HUDEP-2 (cell line): ENCODE measurements around the gene UBAP2L.

Experiments used
- DNase-seq, 76 experiments: peaks; one replicate each; lab custom pipeline; 2025; ENCODE audit not compliant: unreplicated experiment in 76 of 76; lab: John Stamatoyannopoulos, UW

UBAP2L gene

GRCh38 chr1:154220071-154220969, at the start of gene UBAP2L:
Gene UBAP2L, plus strand, starts transcription at chr1:154220955. Its CDS starts 4,169 bp downstream, at chr1:154225124.
- peak in 75 of 76 experiments; percentile 82 to 99 (median 98) for DNase-seq

DNA sequence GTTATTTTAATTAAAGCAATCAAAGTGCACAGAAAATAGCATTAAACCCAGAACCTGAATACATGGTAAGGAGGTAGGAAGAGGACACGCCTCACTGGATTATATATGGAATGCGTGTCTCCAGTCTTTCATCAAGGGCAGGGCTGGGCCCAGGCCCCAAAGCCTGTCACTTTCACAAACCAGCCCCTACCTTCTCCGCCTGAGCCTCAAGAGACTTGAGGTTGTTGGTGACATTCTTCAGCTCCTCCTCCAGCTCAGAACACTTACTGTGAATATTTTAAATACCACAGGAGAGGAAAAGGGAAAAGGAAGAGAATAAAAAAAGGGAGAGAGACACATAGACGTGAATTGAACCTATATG, 49.6 kb upstream of the UBAP2L start:
- DNase-seq: no peak

DNA sequence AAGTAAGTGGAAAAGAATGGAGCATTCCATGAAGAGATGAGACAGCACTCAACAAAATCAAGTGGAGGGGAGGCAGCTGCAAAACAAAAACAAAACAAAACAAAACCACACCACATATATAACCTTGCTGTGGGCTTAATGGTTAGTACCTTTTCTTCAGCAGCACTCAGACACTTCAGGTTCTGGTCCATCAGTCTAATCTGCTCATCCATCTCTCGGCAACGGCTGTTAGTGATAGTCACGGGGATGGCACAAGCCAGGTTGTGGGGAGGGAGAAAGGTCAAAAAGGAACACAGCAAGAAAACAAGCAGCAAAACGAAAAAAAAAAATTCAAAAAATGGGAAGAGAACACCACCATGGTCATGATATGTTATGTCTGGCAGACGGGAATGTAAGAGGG, 48.9 kb upstream of the UBAP2L start:
- DNase-seq: no peak

- no peak for DNase-seq
These were observed 46.1 kb upstream of the UBAP2L start for GRCh38 chr1:154174654-154175053.

GRCh38 chr1:154176337-154176736, 44.4 kb upstream of the UBAP2L start:
- DNase-seq: peak in 12 of 76 experiments; percentile 7 to 46 (median 25)

GRCh38 chr1:154178013-154178412, 42.7 kb upstream of the UBAP2L start:
- DNase-seq: peak in 42 of 76 experiments; percentile 6 to 63 (median 32)

- DNase-seq: peak in 20 of 76 experiments; percentile 3 to 36 (median 16)
These were observed 41.6 kb upstream of the UBAP2L start for GRCh38 chr1:154178911-154179811.

- no peak for DNase-seq
These were observed 40.6 kb upstream of the UBAP2L start for GRCh38 chr1:154179946-154180687.

- peak in 10 of 76 experiments; percentile 26 to 72 (median 56) for DNase-seq
These were observed 38.8 kb upstream of the UBAP2L start for GRCh38 chr1:154181944-154182343.

GRCh38 chr1:154182344-154183045, 38.3 kb upstream of the UBAP2L start:
- DNase-seq: peak in 68 of 76 experiments; percentile 19 to 80 (median 60)

DNA sequence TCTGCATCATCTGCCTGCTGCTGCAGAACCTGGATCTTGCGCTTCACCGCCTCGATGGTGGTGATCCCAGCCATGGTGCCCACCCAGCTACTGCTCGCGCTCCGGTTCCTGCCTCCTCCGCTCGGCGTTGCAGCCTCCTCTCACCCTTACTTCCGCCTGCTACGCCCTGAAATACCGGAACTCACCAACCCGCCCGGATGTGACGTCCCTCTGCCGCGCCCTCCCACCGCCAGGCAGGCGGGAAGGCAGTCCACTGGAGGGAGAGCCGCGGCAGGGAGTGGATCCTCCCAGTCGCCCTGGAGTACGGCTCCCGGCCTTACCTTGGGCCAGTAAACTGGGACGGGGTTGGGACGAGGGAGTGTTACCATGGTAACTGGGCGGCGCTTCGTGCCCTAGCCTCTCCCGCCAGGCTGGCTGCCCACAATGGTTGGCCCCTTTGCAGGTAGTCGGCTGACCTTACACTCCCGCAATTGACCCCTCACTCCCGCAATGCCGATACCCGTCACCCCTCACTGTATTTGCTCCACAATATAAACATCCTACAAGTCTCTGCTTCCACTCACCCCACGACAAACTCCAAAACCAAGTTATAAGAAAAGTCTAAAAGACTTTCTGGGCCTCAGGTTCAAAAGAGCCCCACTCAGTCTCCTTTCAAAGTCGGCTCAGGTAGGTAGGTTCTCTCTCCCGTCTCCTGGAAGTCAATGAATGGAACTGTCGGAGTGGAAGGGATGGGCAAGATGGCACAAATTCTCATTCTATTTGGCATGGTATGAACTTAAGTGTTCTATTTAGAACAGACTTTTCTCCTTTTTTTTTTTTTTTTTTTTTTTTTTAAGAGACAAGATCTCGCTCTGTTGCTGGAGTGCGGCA, 37.5 kb upstream of the UBAP2L start:
- peak in 75 of 76 experiments; percentile 52 to 96 (median 89) for DNase-seq

DNA sequence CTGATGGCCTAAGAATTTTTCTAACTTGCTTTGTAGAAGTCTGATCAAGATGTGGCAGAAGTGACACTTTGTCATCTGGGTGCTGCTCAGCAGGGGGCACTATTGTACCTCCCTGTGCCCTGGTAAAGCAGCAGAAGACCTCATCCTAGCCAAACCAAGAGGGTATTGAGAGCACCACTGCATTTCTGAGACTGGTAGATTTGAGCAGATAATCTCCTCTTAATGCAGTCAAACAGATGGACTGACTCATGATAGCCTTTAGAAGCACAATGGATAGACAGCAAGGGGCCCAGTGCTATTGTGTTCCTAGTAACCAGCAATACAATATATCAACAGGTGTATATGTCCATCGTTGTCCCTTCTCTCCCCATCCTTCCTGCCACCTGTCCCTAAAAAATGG, 34.6 kb upstream of the UBAP2L start:
- peak in 66 of 76 experiments; percentile 7 to 78 (median 50) for DNase-seq

- DNase-seq: no peak
These were observed 33.8 kb upstream of the UBAP2L start for GRCh38 chr1:154186852-154187501.

GRCh38 chr1:154190550-154190949, 30.2 kb upstream of the UBAP2L start:
- DNase-seq: no peak

- no peak for DNase-seq
These were observed 28.7 kb upstream of the UBAP2L start, which contains the start of gene TPM3 for GRCh38 chr1:154191990-154192461. Gene TPM3, minus strand, starts transcription at chr1:154192100. Its CDS starts 82 bp downstream, at chr1:154192018.

GRCh38 chr1:154192476-154192875, 28.3 kb upstream of the UBAP2L start:
- no peak for DNase-seq

- no peak for DNase-seq
These were observed 26.9 kb upstream of the UBAP2L start for GRCh38 chr1:154193821-154194220.
